Endothelial cell of umbilical vein (primary cell): Measurements from ENCODE around the gene ABR. TPM values are rescaled to one million over a fixed set of nuclear protein-coding genes. Genes with fewer than 3 reads are reported as not detected.

Source experiments
- BruUV-seq: library from RNA; stranded (reverse); fragments of 400-500 nt; replicated peaks from 2 replicates; lab custom pipeline; 2021; lab: Mats Ljungman, UMichigan
- CTCF ChIA-PET: fragments of 300-600, 350-600 bp; sonication (Branson Sonifier 250); formaldehyde crosslinking; loops from one replicate; lab custom pipeline; 2021; ENCODE audit warnings: antibody characterized with exemption, inconsistent platforms; lab: Charles Lee
- POLR2A ChIA-PET: fragments of 300-600, 350-600 bp; sonication (Branson Sonifier 250); formaldehyde crosslinking; loops from one replicate; lab custom pipeline; 2021; ENCODE audit warnings: antibody characterized with exemption, inconsistent platforms; lab: Charles Lee
- DNase-seq: peaks from one replicate; pipeline ENCODE4 v3.0.0-alpha.2; 2011; ENCODE audit warnings: low read depth, low spot score
- FAIRE-seq: peaks from 2 replicates; lab custom pipeline; 2011; peaks lifted over from hg19 to GRCh38; lab: Jason Lieb, UNC
- H2AFZ ChIP-seq: 2 replicates; pipeline ENCODE4 v1.6.0; 2012; ENCODE audit warnings: low read depth, low read length, control low read depth, inconsistent platforms
- H3K27ac ChIP-seq: 2 replicates; pipeline ENCODE4 v1.5.1; 2011; ENCODE audit warnings: low read depth, mild to moderate bottlenecking, control low read depth, low read length, moderate library complexity; ENCODE audit not compliant: insufficient read depth
- H3K27me3 ChIP-seq, 2 experiments: 2 replicates each; pipeline versions ENCODE4 v1.6.0 to v1.6.1; 2011; ENCODE audit warnings: low read length in 2 of 2, mixed read lengths in 1 of 2; ENCODE audit not compliant: control insufficient read depth in 2 of 2, insufficient read depth in 2 of 2
- H3K36me3 ChIP-seq, 2 experiments: 2 replicates in 1 of 2; 3 replicates in 1 of 2; pipeline ENCODE4 v1.5.1; 2011; ENCODE audit warnings: low read length in 2 of 2, mild to moderate bottlenecking in 1 of 2, moderate library complexity in 1 of 2; ENCODE audit not compliant: control insufficient read depth in 2 of 2, insufficient read depth in 2 of 2; ENCODE audit errors: extremely low read depth in 1 of 2
- H3K4me1 ChIP-seq: 3 replicates; pipeline ENCODE4 v1.5.1; 2011; ENCODE audit warnings: mild to moderate bottlenecking, low read length; ENCODE audit not compliant: control insufficient read depth, insufficient read depth; ENCODE audit errors: extremely low read depth
- H3K4me2 ChIP-seq: 2 replicates; pipeline ENCODE4 v1.6.1; 2011; ENCODE audit warnings: low read length, control low read depth, mixed read lengths; ENCODE audit not compliant: insufficient read depth
- H3K4me3 ChIP-seq, 3 experiments: fragments of 200-600 bp in 1 of 3; sonication (generic), shearing (Covaris generic) in 1 of 3; replicated peaks in 1 of 3; 2 replicates each; pipeline ENCODE4 v1.5.1; 2011 to 2016; ENCODE audit warnings: control low read depth in 3 of 3, low read length in 3 of 3, mild to moderate bottlenecking in 2 of 3, inconsistent platforms in 1 of 3, low read depth in 1 of 3, moderate library complexity in 1 of 3; ENCODE audit not compliant: insufficient read depth in 1 of 3
- H3K79me2 ChIP-seq: 2 replicates; pipeline ENCODE4 v1.6.0; 2012; ENCODE audit warnings: low read length, inconsistent platforms; ENCODE audit not compliant: control insufficient read depth, insufficient read depth
- H3K9ac ChIP-seq: replicated peaks from 2 replicates; pipeline ENCODE3; 2011; ENCODE audit warnings: low read length, control low read depth; ENCODE audit not compliant: insufficient read depth; ENCODE audit errors: extremely low read depth
- H3K9me1 ChIP-seq: replicated peaks from 3 replicates; pipeline ENCODE4 v1.6.0; 2011; ENCODE audit warnings: mild to moderate bottlenecking, low read length; ENCODE audit not compliant: control insufficient read depth, insufficient read depth; ENCODE audit errors: extremely low read depth
- H3K9me3 ChIP-seq: replicated peaks from 2 replicates; pipeline ENCODE4 v1.5.1; 2012; ENCODE audit warnings: low read length, inconsistent platforms; ENCODE audit not compliant: control insufficient read depth, insufficient read depth
- H4K20me1 ChIP-seq: replicated peaks from 2 replicates; pipeline ENCODE3; 2011; ENCODE audit warnings: mild to moderate bottlenecking, low read length; ENCODE audit not compliant: control insufficient read depth, insufficient read depth; ENCODE audit errors: extremely low read depth
- EZH2 ChIP-seq: IDR thresholded peaks from 2 replicates; pipeline ENCODE4 v1.6.1; 2012; ENCODE audit warnings: borderline replicate concordance, low read depth, mild to moderate bottlenecking, moderate library complexity, low read length, inconsistent platforms; ENCODE audit not compliant: severe bottlenecking
- FOS ChIP-seq: IDR thresholded peaks from 2 replicates; pipeline ENCODE4 v1.6.1; 2011; ENCODE audit warnings: mild to moderate bottlenecking, low read length, moderate library complexity, borderline replicate concordance; ENCODE audit not compliant: insufficient read depth
- GATA2 ChIP-seq: IDR thresholded peaks from 2 replicates; pipeline ENCODE4 v1.7.0; 2011; ENCODE audit warnings: low read depth, mild to moderate bottlenecking, moderate library complexity, mixed read lengths, low read length; ENCODE audit not compliant: insufficient read length, insufficient read depth
- JUN ChIP-seq: IDR thresholded peaks from 2 replicates; pipeline ENCODE4 v1.6.1; 2011; ENCODE audit warnings: borderline replicate concordance, low read depth; ENCODE audit not compliant: insufficient read length, insufficient read depth
- MYC ChIP-seq: IDR thresholded peaks from one replicate; pipeline ENCODE4 v1.6.1; 2011; ENCODE audit warnings: mild to moderate bottlenecking, low read depth, low read length
- POLR2A ChIP-seq: IDR thresholded peaks from 2 replicates; pipeline ENCODE4 v1.6.1; 2012; ENCODE audit warnings: low read depth, mild to moderate bottlenecking, control low read depth, low read length
- POLR2AphosphoS5 ChIP-seq: IDR thresholded peaks from 2 replicates; pipeline ENCODE4 v1.6.1; 2012; ENCODE audit warnings: low read depth, mild to moderate bottlenecking, control low read depth, low read length, moderate library complexity; ENCODE audit not compliant: insufficient read depth
- dilution Hi-C: fragments of 300-500 bp; cut with MboI; formaldehyde crosslinking; loops from one replicate; pipeline ENCODE4 v1.15.0; 2019; ENCODE audit warnings: low sequenced_read_pairs; ENCODE audit not compliant: extremely low pct_ligation_motif_present
- intact Hi-C: fragments of 100-400 bp; cut with micrococcal nuclease; formaldehyde crosslinking; loops from one replicate; pipeline ENCODE4 v1.10.0; 2022
- polyA plus RNA-seq, 4 experiments: library from polyadenylated mRNA; depleted of rRNA in 3 of 4; stranded (reverse) in 3 of 4; unstranded in 1 of 4; fragments of >200 nt; gene quantifications; 2 replicates each; pipeline versions ENCODE4 v1.2.1 to v1.2.3, GENCODE V29; 2011 to 2012; ENCODE audit warnings: missing spikeins in 1 of 4
- total RNA-seq: library from RNA; stranded (reverse); gene quantifications from 2 replicates; pipeline ENCODE4 v1.2.3, GENCODE V29; 2021
- TF ChIP-seq, protein P1 (sequence below), 2 donors: IDR thresholded peaks; 1 replicate in 1 of 2; 2 replicates in 1 of 2; pipeline ENCODE4 v1.5.1; 2011; ENCODE audit warnings: low read length in 2 of 2, mild to moderate bottlenecking in 2 of 2, moderate library complexity in 2 of 2, control low read depth in 1 of 2, inconsistent platforms in 1 of 2, low read depth in 1 of 2; ENCODE audit not compliant: insufficient read depth in 1 of 2; ENCODE audit errors: extremely low read depth in 1 of 2
- TF ChIP-seq, protein P2 (sequence below): IDR thresholded peaks from 2 replicates; pipeline ENCODE4 v1.6.1; 2011; ENCODE audit not compliant: insufficient read depth, insufficient read length

Gene ABR
- total and polyA plus RNA-seq, 2 donors (not counting 3 experiments of a cell fraction or from before 2014, with no cell fraction given), result 83.5 to 96.8 TPM

DNA sequence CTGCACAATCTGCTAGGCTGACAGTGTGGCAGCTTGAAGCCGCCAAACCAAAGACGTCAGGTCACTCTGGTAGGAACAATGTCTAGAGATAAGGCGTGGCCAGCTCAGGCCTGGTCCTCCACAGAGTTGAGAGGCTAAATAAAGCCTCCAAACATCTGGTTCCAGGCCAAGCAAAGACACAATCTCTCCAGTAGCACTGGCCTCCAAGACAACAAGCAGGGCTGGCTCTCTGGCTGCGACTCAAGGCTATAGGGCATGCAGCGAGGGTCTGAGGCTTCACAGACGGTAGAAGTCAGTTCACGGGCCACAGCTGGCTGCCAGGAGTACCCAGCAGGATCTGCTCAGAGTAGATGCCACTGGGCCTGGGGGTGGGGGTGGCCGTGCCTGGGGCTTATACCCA is 75.6 kb downstream of the ABR start:
- dilution Hi-C loops, result no loop called here

More for the DNA sequence above, 75.6 kb downstream of the ABR start:
- Histone ChIP-seq H3K9ac (no peak overlapping the region), H4K20me1 (no peaks in the 10 kb centered on the region), H3K79me2 (peaks cover 14% of the 10 kb centered on the region), H3K27ac (no peak overlapping the region), H3K9me3 (no peaks in the 10 kb centered on the region), H3K36me3 (peaks cover 0 to 9% of the 10 kb centered on the region in 2 experiments), H3K9me1 (no peaks in the 10 kb centered on the region), H3K4me1 (peaks cover 8% of the 10 kb centered on the region), H3K4me2 (no peak overlapping the region), H3K27me3 (no peaks in the 10 kb centered on the region), H3K4me3 (no peak overlapping the region), H2AFZ (no peak overlapping the region)
- FAIRE-seq, result no peak
- intact Hi-C loops, result no loop called here
- no TSS peak for BruUV-seq
- DNase-seq, result no peak
- no peak for TF ChIP-seq JUN
- TF ChIP-seq, protein P1, sequence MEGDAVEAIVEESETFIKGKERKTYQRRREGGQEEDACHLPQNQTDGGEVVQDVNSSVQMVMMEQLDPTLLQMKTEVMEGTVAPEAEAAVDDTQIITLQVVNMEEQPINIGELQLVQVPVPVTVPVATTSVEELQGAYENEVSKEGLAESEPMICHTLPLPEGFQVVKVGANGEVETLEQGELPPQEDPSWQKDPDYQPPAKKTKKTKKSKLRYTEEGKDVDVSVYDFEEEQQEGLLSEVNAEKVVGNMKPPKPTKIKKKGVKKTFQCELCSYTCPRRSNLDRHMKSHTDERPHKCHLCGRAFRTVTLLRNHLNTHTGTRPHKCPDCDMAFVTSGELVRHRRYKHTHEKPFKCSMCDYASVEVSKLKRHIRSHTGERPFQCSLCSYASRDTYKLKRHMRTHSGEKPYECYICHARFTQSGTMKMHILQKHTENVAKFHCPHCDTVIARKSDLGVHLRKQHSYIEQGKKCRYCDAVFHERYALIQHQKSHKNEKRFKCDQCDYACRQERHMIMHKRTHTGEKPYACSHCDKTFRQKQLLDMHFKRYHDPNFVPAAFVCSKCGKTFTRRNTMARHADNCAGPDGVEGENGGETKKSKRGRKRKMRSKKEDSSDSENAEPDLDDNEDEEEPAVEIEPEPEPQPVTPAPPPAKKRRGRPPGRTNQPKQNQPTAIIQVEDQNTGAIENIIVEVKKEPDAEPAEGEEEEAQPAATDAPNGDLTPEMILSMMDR (IDR thresholded peaks at IDR 0.05; ENCODE audit: extremely low read depth in 1 of 2, insufficient read depth in 1 of 2, low read depth in 1 of 2, low read length in 2 of 2), result no peak
- no peak for TF ChIP-seq FOS
- TF ChIP-seq, protein P2, sequence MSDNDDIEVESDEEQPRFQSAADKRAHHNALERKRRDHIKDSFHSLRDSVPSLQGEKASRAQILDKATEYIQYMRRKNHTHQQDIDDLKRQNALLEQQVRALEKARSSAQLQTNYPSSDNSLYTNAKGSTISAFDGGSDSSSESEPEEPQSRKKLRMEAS, result no peak
- TF ChIP-seq POLR2A, result no peak
- no peak for TF ChIP-seq GATA2
- no peak for TF ChIP-seq MYC
- no peak for TF ChIP-seq EZH2
- no peak for TF ChIP-seq POLR2AphosphoS5
- ChIA-PET POLR2A (no interaction called here), CTCF (interaction anchor here (1.1 to 3.1 kb wide), 3 partner anchors 31 to 48 kb away, joined by 3 to 11 read pairs (median 5); no protein-coding TSS in a partner anchor)
